DMS53 treated with DMSO at 0.1 percent for 48 hours (cell line): ENCODE measurements around the gene DAB2.
"Not testable (repeated sequence)": the region's sequence is repeated elsewhere in the genome, so short reads cannot be mapped to it uniquely, and the experiment has no call there.

Experiments
- DNase-seq: peaks from one replicate; lab custom pipeline; 2025; ENCODE audit not compliant: unreplicated experiment; lab: John Stamatoyannopoulos, UW

The DAB2 gene

DNA sequence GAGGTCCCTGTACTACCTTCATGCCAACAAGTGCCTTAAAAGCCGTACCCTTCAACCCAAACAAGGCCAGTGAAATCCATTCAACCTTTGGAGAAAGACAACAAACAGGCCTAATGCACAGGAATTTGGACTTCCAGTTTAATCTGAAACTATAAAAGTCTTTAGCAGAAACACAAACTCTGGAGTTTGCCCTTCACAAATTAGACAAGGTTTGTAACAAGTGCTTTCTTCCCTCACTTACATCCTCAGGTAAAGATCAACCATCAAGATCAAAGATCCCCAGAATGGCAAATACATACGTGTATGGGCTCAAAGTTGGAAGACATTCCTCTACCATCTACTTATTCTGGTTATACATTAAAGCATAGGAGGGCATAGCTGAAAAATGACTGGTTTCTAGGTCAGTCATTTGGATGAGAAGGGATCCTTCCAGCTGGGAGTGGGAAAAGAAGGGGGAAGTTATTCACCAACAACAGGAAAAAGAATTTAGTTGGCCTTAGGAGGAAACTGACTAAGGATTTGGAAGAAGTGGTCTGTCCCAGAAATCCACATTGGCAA lies 2.0 kb downstream of the DAB2 start:
- no peak for DNase-seq

DNA sequence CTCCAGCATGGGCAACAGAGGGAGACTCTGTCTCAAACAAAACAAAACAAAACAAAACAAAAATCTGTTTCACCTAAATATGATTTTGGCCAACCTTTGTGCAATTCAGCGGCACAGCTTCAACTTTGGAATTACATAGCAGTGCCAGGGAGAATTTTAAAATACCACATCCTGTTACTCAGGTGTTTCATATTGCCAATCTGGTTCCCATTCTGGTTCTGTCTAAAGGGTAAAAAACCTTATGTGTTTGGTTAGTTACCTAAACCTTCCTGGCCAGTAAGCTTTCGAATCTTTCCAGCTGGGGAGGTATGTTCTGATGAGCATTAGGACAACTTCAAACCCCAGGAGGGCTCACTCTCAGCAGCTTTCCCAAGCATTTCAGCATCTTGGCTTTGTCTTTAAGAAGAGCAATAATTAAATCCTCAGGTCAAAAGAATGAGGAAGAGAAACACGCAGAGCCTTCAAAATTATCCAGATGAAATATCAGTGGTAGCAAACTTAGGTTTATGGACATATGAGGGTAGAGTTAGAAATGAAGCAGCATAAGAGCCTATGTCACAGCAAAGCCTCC lies 2.7 kb downstream of the DAB2 start:
- no peak for DNase-seq

DNA sequence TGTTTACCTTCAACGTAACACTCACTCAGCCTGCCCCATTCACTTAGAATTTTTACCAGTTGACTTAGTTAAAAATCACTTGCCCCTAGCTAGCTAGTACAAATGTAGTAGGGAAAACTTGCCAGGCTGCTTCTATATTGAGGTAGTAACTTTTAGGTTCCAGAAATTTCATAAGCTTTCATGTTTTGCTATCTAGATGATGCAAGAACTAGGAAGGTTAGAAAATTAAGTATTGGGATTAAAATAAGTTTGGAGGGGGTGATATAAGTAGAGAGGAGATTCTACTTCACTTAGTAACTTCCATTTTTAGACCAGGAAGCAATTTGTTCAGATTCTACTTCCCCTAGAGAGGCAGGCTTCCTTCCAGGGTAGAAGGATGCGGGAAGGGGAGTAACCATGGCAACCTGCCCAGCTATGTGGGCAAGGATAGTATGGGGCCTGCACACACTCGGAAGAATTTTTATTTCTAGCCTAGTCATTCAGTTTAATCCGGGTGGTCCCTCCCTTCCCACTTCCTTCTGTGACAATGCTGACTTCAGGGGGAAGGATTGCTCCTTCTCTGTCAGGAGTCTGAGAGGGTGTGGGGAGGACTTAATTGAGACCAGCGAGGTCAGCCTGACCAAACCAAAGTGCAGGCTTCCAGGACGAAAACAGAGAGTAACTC lies 4.2 kb downstream of the DAB2 start:
- no peak for DNase-seq

DNA sequence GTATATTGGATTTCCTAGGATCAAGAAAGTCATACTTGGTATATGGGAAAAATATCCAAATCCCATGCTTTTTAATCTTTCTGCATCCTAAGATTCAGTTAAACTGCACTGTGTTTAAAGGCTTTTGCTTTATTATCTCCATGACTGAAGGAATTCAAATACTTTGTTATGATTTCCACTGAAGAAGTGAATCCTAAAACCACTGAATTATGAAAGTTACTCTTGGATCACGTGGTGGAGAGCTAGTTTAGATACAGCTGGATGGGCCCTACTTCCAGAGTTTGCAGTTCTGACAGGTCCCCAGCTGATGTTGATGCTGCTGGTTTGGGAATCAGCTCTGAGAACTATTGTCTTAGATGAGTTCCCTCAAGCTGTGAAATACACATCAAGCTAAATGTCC lies 5.0 kb downstream of the DAB2 start:
- no peak for DNase-seq

DNA sequence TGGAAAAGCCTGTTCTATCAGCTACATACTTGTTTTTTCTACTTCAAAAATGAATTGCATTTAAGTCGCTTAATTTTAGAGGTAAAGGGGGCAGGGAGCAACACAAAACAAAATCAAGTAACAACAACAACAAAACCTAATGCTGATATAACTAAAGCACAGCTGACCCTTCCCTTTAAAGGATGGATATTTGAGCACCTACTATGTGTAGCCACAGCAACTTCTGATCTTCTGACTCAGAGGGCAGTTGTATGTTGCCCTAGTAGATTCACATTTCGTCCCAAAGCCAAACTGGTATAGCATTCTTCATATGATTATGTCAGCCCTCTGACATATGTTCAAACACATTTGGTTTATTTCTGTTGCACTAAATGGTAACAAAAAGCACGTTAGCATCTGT lies 6.8 kb downstream of the DAB2 start:
- DNase-seq = no peak

DNA sequence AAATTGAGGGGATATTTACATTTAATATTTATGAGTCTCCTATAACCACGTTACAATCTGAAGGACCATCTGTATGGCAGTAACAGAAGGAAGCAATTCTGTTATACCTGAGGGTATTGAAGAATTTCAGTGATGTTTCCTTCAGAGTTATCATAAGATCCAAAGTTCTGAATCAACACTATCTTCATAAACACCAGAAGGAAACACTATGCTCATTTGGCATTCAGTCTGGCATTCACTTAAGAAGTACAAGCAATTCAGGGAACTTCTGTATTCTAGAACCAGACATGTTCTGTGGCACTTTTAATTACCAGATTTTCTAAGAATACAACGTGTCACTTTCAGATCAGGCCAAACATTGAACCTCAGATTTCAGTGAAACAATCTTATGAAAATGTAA lies 9.6 kb downstream of the DAB2 start:
- no peak for DNase-seq

DNA sequence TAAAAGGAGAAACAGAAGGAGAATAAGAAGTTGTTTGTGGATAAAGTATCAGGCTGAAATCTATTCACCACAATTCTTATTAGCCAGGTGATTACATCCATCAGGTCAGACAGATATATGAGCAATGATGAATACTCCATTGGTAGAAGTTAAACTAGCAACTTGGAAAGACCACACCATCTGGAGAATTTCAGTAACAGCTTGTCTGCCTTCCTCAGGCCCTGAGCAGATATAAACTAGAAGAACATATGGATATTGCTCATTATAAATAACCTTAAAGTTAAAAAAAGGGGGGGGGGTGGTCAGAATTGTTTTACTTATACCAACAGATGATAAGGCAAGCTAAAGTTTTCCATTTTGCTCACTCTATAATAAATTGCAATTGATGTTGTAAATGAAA lies 10.4 kb downstream of the DAB2 start:
- no peak for DNase-seq

DNA sequence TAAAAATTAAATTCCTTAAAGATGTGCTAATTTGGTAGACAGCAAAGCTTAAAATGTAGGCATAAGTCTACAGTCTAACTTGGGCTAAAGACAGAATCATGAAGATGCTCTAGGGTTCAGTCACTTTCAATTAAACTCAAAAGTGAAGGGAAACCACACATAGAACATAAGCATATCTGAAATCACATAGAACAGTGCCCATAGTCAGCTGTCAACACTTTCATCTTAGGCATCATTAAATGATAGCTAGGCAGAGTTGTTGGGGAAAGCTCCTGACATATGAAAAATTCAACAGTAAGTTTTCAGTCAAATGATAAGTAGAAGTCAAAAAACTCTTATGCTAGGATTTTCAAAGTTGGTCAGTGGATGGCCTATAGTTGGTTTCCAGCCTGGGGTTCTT lies 11.0 kb downstream of the DAB2 start:
- no peak for DNase-seq

DNA sequence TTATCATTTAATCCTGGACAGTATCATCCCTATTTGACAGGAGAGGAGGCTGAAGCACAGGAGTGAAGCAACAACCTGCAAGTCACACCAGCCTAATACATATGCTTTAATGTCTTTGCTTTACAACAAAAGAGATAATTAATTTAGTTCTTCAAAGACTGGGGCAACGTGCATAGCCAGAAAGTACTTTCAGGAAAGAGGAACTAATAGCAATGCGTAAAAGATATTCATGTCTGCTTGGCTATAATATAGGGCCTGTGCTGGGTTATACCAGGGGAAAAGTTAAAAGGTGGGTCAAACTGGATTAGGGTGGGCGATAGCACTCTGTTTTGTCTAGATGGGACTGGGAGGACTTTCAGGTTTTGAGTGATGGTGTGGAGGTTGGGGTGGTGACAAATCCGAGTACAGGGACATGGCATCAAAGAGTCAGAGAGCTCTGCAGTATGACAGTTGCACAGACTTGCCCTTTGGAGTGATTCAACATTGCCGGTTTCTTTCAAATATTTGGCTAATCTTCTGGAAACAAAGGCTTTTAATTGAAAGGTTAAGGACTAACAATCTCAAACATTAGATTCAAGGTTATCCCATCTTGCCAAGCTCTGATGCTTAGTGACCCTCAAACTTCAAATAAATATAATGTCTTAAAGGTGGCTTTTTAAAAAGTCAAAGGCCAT lies 11.9 kb downstream of the DAB2 start:
- DNase-seq = no peak

DNA sequence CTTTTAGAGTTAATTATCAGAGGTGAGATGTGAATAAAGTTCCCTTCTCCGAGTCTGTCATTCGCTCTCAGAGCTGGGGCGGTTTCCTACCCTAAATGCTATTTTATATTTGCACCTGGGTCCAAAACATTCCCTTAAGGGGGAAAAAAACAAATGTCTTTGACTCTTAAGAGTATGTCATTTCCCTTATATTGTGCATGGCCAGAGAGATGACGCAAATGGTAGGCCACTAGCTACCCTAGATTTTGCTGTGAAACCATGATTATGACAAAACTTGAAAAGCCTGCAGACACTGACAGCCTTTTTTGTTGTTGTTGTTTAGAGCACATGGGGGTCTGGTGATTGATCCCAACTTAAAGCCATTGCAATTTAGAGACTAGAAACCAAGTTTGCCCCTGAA lies 12.8 kb downstream of the DAB2 start:
- no peak for DNase-seq

DNA sequence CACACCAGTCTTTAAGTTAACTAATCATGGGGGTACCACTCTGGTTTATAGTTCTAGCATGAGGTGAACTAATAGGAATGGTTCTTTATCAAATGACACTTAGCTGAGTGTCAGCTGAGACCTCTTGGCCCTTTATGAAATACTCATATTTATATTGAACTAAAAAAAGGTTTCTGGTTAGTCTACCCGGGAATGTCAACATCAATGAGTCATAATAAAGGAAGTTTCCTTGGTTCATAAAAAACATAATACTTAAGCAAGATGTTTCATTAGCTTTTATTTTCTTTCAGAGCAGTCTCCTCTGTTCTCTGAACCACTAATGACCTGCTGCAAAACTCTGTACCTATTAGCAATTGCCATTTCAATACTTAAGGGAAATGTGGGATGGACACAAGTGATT lies 13.7 kb downstream of the DAB2 start:
- DNase-seq = peak; percentile 16

DNA sequence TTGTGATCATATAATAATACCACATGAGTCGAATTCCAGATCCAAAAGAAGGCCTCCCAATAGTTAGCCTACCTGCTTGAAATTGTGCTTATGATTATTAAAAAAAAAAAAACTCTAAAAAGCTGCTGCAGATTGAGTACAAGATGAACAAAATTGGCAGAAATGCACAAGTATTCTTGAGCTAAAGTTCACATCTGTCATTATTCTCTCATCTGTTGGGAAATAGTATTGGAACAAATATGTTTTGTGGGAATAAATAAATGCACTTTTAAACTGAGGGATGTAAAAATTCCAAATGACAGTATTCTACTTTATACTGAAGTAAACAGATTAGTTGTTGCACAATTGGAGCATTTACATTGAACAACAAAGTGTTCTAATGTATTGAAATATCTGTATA lies 15.7 kb downstream of the DAB2 start:
- DNase-seq = no peak

DNA sequence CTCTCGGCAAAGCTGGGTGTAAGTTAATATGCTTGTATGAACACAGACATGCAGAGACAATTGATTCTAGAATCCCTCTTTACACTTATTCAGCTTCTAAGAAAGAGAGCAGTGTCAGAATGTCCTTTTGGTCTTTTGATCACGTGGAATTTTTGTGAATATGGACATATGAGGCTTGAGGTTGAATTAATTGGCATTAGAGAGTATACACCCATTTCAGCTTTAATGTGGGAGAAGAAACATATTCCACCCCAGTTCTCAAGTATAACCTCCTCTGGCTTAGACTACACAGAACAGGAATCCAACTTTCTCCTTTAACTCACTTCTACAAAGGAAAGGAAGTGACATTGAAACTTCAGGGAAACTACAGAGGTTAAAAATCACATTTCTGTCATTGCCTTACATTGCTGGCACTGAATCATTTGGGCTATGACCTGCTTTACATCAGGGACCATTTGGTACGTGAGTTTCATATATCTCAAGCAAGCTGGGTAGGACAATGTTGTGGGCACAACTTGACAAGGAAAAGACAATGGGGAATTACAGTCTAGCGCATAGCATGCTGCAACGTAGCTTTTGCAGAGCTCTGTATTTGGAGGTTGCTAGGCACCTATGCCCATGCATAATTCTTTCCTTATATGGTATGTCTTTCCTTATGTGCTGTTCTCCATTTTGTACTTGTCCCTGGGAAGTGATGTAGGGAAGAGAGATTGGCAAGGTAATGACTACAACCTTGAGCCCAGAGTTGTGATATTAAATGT lies 19.5 kb downstream of the DAB2 start:
- no peak for DNase-seq

DNA sequence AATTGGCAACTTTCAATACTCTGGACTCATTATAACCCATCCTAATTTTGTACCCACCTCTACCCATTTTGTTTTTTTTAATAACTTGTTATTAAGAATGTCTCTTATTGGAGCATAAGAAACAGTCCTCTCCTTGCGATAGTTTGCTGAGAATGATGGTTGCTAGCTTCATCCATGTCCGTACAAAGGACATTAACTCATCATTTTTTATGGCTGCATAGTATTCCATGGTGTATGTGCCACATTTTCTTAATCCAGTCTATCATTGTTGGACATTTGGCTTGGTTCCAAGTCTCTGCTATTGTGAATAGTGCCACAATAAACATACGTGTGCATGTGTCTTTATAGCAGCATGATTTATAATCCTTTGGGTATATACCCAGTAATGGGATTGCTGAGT lies 21.0 kb downstream of the DAB2 start:
- DNase-seq = not testable (repeated sequence)

DNA sequence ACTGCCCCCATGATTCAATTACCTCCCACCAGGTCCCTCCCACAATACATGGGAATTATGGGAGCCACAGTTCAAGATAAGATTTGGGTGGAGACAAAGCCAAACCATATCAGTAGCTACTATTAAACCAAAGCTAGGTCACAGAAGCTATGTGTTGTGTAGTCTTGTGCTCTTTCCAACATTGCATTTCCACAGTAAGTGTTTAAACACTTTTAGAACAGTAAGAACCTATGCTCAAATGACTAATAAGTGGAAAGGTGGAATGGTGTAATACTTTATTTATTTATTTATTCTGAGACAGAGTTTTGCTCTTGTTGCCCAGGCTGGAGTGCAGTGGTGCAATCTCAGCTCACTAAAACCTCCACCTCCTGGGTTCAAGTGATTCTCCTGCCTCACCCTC lies 22.6 kb downstream of the DAB2 start:
- DNase-seq = not testable (repeated sequence)

DNA sequence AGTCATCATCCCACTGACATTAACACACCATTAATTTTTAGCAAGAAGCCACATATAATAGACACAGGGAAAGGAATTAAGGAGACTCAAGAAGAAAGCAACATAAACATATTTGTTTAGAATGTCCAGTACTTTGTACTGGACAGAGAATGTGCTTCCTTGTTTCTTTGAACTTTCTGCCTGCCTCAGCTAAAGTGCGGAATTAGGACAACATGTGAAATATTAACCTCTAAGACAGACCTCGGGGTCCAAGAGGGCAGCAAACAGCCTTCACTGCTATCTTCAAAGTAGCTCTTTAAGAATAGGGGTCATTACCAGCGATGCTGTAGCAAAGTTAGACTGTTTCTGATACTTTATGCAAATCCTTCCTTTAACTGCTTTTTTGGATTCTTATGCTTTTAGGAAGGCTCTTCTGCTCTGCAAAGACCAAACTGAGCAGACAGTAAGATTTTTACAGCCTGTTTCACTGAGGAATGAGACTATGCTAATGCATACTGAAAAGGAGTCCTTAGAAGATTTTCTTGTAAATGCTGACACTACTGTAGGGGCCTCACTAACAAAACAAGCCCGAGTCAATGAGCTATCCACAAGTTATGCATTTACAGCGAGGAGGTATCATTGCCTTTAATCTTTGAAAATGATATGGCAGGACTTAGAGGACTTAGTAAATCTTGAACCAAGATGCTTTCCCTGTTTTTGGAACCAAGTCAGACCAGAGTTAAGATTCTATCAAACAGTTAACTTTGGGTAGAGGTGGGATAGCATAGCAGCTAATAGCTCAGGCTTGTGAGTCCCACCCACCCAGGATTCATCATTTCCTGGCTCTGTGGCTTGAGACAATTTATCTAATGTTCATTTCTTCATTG lies 23.8 kb downstream of the DAB2 start:
- no peak for DNase-seq

DNA sequence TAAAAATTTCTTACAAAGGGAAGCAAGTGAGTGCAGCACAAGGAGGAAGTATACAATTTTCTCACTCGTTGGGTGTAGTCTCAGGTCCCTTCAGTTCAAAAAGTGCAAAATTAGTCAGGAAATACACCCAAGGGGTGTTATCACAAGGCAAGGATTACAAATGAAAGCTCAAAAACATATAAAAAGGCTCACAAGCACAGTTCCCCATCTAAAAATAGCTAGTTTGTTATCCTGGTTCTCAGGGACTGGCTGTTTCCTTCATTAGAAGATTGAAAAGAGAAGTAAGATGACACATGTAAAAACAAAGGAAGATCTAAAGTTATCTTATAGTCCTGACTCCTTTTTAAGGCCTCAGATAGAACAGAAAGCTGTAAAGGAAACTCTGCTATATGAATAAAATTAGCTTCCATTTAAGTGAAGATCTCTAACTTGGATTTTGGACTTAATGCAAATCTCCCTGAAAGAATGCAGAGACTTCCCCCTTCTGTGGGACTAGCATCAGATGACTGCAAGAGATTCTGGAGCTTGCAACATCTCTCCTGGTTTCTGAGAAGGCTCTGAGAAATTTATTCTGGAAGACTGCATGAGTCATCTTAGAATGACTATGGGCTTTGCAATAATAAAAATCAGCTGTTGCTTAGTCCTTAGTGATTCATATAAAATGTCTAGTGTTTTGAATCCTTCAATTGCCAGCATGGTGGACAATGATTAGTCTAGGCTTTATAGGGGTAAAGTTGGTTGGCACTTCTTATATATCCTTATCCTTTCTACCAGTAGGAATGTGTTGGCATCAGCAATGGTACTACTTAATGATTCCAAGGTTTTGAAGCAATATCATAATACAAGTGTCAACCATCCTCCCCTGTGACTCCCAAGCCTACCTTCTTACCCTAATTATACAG lies 25.4 kb downstream of the DAB2 start:
- no peak for DNase-seq

DNA sequence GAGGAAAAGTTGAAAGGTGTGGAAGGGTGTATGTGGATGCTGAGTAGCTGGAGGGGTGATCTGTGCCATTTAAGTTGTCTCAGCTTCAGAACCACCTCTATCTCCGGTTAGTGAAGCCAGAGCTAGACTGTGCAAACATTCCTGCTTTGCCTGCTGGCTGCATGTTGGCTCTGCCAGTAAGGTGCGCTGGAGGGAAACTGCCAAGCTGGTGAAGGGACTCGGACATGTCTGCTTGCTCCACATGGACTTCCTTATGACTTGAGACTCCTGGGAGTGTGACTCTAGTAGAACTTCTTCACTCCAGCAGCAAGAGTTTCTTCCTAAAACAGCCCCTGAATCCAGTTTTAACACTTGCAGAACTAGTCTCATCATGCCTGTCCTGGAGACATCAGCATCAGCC lies 27.9 kb downstream of the DAB2 start:
- no peak for DNase-seq

DNA sequence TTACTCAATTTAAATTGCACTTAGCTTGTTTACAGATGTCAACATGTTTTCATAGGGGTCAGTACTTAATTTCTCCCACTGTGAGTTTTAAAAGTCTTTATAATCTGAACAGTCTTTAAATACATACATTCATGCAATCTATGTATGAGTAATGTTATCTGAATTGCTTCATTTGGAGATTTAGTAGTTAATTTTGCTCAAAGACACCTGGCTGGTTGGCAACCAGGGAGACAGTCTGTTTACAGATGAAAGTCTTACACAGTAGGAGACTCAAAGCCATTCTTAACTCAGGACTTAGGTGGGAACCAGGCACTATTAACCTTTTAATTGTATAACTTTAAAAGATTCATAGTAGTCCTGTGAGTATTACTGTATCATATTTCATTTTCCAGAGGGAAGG lies 29.3 kb downstream of the DAB2 start:
- no peak for DNase-seq

DNA sequence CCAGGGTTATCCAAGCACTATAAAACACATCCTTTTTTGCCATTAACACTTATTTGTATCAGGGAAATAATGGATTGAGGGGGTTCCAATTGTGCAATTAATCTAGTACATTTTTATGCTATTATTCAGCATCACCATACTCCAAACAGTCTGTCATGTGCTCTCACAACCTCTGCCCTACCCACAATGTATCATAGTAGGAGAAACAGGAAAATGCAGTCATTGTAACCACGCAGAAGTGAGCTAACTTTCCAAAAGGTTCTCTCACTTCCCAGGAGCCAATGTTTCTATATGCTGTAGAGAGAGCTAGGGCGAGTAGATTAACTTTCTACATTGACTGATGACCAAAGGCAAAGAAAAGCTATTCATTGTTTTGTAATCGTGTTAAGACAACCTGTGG lies 29.8 kb downstream of the DAB2 start:
- no peak for DNase-seq
